MM.1S (cell line): Measurements from ENCODE around the gene CYREN.

Source experiments
- DNase-seq: peaks from one replicate; pipeline ENCODE4 v3.0.0-alpha.2; 2015
- H2AFZ ChIP-seq: fragments of 300-600 bp; sonication (generic); 2 replicates; pipeline ENCODE4 v1.6.0; 2016; ENCODE audit warnings: antibody characterized with exemption, low read length
- H3F3A ChIP-seq: fragments of 300-600 bp; sonication (generic); 2 replicates; pipeline ENCODE4 v1.6.1; 2016; ENCODE audit warnings: mild to moderate bottlenecking, antibody characterized with exemption, low read length, moderate library complexity, mixed read lengths; ENCODE audit not compliant: insufficient read depth
- H3K27ac ChIP-seq: fragments of 300-600 bp; sonication (generic); 2 replicates; pipeline ENCODE4 v1.5.1; 2016; ENCODE audit warnings: mild to moderate bottlenecking, low read length
- H3K27me3 ChIP-seq: fragments of 300-600 bp; sonication (generic); replicated peaks from 2 replicates; pipeline ENCODE4 v1.6.0; 2016; ENCODE audit warnings: low read length; ENCODE audit not compliant: insufficient read depth
- H3K36me3 ChIP-seq: fragments of 300-600 bp; sonication (generic); replicated peaks from 2 replicates; pipeline ENCODE4 v1.6.1; 2016; ENCODE audit warnings: mild to moderate bottlenecking, low read length, mixed read lengths; ENCODE audit not compliant: insufficient read depth
- H3K4me1 ChIP-seq: fragments of 300-600 bp; sonication (generic); 2 replicates; pipeline ENCODE4 v1.6.1; 2016; ENCODE audit warnings: low read length, mixed read lengths
- H3K4me2 ChIP-seq: fragments of 300-600 bp; sonication (generic); 2 replicates; pipeline ENCODE4 v1.6.0; 2016; ENCODE audit warnings: low read depth, low read length
- H3K4me3 ChIP-seq: fragments of 300-600 bp; sonication (generic); 2 replicates; pipeline ENCODE4 v1.5.1; 2016; ENCODE audit warnings: low read length, mixed read lengths
- H3K79me2 ChIP-seq: fragments of 300-600 bp; sonication (generic); 2 replicates; pipeline ENCODE4 v1.6.1; 2016; ENCODE audit warnings: mixed run types, low read length, mixed read lengths
- H3K9ac ChIP-seq: fragments of 300-600 bp; sonication (generic); 2 replicates; pipeline ENCODE4 v1.6.1; 2016; ENCODE audit warnings: low read length, mixed read lengths
- H3K9me2 ChIP-seq: fragments of 300-600 bp; sonication (generic); replicated peaks from 2 replicates; pipeline ENCODE4 v1.6.1; 2016; ENCODE audit warnings: mild to moderate bottlenecking, low read length, mixed read lengths; ENCODE audit not compliant: insufficient read depth
- H3K9me3 ChIP-seq: fragments of 300-600 bp; sonication (generic); replicated peaks from 2 replicates; pipeline ENCODE4 v1.6.1; 2016; ENCODE audit warnings: mild to moderate bottlenecking, low read length, mixed read lengths; ENCODE audit not compliant: insufficient read depth
- H4K20me1 ChIP-seq: fragments of 300-600 bp; sonication (generic); 2 replicates; pipeline ENCODE4 v1.6.1; 2016; ENCODE audit warnings: mild to moderate bottlenecking, low read length, moderate library complexity, mixed read lengths; ENCODE audit not compliant: insufficient read depth
- EZH2 ChIP-seq: fragments of 300-600 bp; sonication (generic); optimal IDR thresholded peaks from 2 replicates; pipeline ENCODE3; 2017; ENCODE audit warnings: low read depth, mild to moderate bottlenecking, antibody characterized with exemption, low read length, mixed read lengths
- EZH2phosphoT487 ChIP-seq: fragments of 300-600 bp; sonication (generic); IDR thresholded peaks from 2 replicates; pipeline ENCODE4 v1.6.1; 2018; ENCODE audit warnings: antibody characterized with exemption, low read length
- TF ChIP-seq, protein P1 (sequence below): fragments of 300-600 bp; sonication (generic); IDR thresholded peaks from 2 replicates; pipeline ENCODE4 v1.5.1; 2016; ENCODE audit warnings: antibody characterized with exemption, low read length, mixed read lengths

Gene CYREN

DNA sequence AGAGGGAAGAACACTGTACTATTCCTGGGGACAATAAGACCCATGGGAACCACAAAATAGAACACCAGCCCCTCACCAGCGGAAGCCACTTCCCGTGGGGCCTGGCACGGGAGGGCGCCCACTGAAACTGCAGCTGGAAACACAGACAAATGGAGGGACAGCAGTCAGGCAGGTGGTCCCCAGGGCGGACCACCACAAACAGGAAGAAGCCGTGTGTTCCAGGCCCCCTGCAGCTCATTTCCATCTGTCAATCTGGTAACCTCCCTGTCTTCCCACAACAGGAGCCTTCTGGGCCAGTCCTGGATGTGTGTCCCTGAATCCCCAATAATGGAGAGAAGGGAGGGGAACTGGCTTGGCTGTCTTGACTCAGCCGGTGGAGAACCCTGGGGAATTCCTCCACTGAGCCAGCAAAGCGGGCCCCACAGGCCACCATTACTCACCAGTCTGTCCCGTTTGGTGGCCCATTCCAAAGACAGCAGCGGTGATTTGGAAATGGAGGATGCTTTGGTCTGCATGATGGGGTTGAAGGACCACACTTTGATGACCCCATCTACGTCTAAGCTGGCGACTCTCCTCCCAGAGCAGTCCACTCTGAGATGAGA, 24.1 kb upstream of the CYREN start:
- H3F3A ChIP-seq: no peaks in the 10 kb centered on the region
- H4K20me1 ChIP-seq: no peaks in the 10 kb centered on the region
- H3K9ac ChIP-seq: no peak overlapping the region
- H2AFZ ChIP-seq: no peak overlapping the region
- no peaks in the 10 kb centered on the region for H3K36me3 ChIP-seq
- no peaks in the 10 kb centered on the region for H3K9me2 ChIP-seq
- no peaks in the 10 kb centered on the region for H3K4me1 ChIP-seq
- no peaks in the 10 kb centered on the region for H3K79me2 ChIP-seq
- no peaks in the 10 kb centered on the region for H3K27me3 ChIP-seq
- TF ChIP-seq, protein P1, sequence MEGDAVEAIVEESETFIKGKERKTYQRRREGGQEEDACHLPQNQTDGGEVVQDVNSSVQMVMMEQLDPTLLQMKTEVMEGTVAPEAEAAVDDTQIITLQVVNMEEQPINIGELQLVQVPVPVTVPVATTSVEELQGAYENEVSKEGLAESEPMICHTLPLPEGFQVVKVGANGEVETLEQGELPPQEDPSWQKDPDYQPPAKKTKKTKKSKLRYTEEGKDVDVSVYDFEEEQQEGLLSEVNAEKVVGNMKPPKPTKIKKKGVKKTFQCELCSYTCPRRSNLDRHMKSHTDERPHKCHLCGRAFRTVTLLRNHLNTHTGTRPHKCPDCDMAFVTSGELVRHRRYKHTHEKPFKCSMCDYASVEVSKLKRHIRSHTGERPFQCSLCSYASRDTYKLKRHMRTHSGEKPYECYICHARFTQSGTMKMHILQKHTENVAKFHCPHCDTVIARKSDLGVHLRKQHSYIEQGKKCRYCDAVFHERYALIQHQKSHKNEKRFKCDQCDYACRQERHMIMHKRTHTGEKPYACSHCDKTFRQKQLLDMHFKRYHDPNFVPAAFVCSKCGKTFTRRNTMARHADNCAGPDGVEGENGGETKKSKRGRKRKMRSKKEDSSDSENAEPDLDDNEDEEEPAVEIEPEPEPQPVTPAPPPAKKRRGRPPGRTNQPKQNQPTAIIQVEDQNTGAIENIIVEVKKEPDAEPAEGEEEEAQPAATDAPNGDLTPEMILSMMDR: no peak
- no peak for TF ChIP-seq EZH2phosphoT487
- TF ChIP-seq EZH2: no peak
- DNase-seq: no peak
- no peak overlapping the region for H3K27ac ChIP-seq
- no peaks in the 10 kb centered on the region for H3K9me3 ChIP-seq
- no peak overlapping the region for H3K4me2 ChIP-seq
- H3K4me3 ChIP-seq: no peak overlapping the region

DNA sequence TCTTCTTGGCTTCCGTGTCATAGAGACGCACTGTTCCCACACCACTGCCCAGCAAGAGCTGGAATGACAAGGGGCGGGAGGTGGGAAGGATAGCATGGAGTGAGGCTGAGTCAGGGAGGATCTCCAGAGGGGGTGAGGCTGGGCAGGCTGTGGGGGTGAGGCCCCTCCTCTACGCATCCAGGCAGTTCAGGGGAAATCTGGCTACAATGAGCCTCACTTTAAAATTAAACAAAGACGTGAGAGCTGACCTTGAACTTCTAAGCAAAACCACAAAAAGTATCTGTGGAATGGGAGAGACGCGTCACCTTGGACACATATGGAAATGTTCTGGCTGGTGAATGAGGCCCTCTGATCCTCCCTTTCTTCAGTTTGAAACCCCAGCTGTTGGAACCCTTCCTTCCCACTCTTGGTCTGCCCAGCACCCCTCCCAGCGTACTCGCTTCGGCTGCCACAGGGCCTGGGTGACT, 23.1 kb upstream of the CYREN start:
- Histone ChIP-seq H3K9me3 (no peaks in the 10 kb centered on the region), H3F3A (no peaks in the 10 kb centered on the region), H3K9me2 (no peaks in the 10 kb centered on the region), H3K9ac (no peak overlapping the region), H3K36me3 (no peaks in the 10 kb centered on the region), H3K27me3 (no peaks in the 10 kb centered on the region), H4K20me1 (no peaks in the 10 kb centered on the region), H3K79me2 (no peaks in the 10 kb centered on the region), H3K4me1 (no peaks in the 10 kb centered on the region), H3K27ac (no peak overlapping the region), H3K4me3 (no peak overlapping the region), H3K4me2 (no peak overlapping the region), H2AFZ (no peak overlapping the region)
- TF ChIP-seq EZH2: no peak
- TF ChIP-seq, protein P1: no peak
- TF ChIP-seq EZH2phosphoT487: no peak
- no peak for DNase-seq

DNA sequence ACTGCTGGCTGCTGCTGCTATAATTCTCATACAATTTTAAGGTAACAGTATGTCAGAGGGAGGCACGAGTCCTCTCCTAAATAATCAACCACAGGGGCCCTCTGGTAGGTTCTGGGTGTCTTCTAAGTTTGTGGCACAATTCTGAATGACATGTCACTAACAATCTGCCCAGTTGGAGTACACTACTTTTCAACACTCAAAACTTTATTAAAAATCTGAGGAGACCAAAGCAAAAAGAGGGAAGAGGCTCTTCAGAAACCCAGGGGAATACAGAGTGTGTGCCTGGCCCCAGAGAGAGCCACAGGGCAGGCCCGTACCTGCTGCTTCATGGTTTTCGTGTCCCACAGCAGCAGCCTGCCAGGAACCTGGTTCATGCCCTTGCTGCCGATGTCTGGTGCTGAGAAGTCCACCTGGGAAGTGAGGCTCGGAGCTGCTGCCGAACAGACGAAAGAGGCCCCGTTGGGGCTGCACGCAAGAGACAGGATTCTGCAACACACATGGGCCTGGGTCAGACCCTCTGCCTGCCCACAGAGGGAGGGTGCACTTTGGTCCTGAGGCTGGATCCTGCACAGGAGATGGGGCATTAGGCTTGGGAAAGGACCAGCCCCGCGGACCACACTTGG, 22.5 kb upstream of the CYREN start:
- H3K27ac ChIP-seq: no peak overlapping the region
- TF ChIP-seq, protein P1: no peak
- TF ChIP-seq EZH2phosphoT487 (no peak), EZH2 (no peak)
- DNase-seq: no peak
- no peaks in the 10 kb centered on the region for H3K27me3 ChIP-seq
- no peak overlapping the region for H3K9ac ChIP-seq
- no peaks in the 10 kb centered on the region for H4K20me1 ChIP-seq
- H3K4me3 ChIP-seq: no peak overlapping the region
- H3K79me2 ChIP-seq: no peaks in the 10 kb centered on the region
- no peak overlapping the region for H2AFZ ChIP-seq
- H3F3A ChIP-seq: no peaks in the 10 kb centered on the region
- H3K9me2 ChIP-seq: no peaks in the 10 kb centered on the region
- H3K9me3 ChIP-seq: no peaks in the 10 kb centered on the region
- H3K36me3 ChIP-seq: no peaks in the 10 kb centered on the region
- no peak overlapping the region for H3K4me2 ChIP-seq
- H3K4me1 ChIP-seq: no peaks in the 10 kb centered on the region
